GM19035 (cell line): Measurements from ENCODE around the gene SLC66A2.
"Not testable (repeated sequence)": the region's sequence is repeated elsewhere in the genome, so short reads cannot be mapped to it uniquely, and the experiment has no call there.

Source experiments
- ATAC-seq: cut with Tn5 transposase; IDR thresholded peaks from one replicate; pipeline ENCODE4 v1.9.1; 2021; ENCODE audit not compliant: unreplicated experiment

Gene SLC66A2

DNA sequence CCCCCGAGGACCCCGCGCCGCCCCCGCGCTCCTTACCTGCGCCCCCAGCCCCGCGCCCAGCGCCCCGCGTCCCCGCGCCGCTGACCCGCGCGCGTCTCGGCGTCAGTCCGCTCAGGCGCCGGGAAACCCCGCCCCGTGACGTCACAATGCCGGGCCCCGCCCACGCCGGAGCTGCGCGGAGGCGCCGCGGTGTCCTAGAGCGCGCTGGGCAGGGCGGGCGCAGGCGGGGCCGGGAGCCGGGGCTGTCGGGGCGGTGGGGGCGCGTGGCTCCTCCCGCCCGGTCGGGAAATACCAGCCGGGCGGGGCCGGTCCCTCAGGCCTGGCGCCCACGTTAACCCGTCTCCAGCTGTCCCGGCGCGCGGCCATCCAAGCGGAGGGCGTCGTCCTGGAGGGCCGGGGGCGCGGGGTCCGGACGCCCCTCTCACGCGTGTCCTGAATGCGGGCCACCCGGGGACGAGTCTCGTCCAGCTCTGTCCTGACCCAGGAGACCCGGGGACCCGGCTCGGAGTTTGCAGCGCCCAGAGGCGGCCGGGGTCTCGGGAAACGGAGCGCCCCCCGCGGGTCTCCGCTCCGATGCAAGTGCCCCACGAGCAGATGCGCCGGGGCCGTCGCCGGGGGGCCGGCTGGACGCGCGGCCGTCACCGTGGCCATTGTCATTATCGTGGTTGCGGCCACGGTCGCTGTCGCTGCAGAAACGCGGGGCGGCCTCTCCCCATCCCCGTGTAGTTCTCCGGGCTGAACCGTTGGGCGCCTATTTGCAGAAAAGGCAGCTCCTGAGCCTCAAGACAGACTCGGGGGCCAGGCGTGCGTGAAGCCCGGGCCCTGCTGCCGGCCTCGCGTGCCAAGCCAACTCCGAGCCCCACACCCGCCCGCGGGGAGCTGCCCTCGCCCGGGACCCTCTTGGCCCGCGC, at the start of gene SLC66A2:
SLC66A2 (minus strand) TSS at position 109 of the 911 bp plus-strand sequence. CDS start 727 bp downstream, outside the sequence.
- ATAC-seq: peak; percentile 82

DNA sequence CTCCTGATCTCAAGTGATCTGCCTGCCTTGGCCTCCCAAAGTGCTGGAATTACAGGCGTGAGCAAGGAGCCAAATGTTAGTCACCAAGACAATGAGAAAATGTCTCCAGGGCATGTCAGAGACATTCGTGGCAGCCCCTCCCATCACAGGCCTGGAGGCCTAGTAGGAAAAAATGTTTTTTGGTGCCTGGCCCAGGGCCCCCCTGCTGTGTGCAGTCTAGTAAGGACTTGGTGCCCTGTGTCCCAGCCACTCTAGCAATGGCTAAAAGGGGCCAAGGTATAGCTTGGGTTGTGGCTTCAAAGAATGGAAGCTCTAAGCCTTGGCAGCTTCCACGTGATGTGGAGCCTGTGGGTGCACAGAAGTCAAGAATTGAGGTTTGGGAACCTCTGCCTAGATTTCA, 49.4 kb upstream of the SLC66A2 start:
- ATAC-seq: no peak

DNA sequence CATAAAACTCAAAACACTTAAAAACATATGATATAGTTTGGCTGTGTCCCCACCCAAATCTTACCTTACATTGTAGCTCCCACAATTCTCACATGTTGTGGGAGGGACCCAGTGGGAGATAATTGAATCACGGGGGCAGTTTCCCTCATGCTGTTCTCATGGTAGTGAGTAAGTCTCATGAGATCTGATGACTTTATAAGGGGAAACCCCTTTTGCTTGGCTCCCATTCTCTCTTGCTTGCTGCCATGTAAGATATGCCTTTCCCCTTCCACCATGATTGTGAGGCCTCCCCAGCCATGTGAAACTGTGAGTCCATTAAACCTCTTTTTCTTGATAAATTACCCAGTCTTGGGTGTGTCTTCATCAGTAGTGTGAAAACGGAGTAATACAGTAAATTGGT, 48.2 kb upstream of the SLC66A2 start:
- ATAC-seq: not testable (repeated sequence)

DNA sequence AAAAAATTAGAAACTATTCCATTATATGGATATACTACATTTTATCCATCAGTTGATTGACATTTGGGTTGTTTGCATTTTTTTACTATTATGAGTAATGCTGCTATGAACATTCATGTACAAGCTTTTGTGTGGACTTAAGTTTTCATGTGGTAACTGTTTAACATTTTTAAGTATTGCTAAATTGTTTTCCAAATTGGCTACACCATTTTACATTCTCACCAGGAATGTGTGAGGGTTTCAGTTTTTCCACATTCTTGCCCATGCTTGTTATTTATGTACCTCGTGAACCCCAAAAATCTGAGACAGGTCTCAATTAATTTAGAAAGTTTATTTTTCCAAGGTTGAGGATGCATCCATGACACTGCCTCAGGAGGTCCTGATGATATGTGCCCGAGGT, 40.0 kb upstream of the SLC66A2 start:
- ATAC-seq: no peak

DNA sequence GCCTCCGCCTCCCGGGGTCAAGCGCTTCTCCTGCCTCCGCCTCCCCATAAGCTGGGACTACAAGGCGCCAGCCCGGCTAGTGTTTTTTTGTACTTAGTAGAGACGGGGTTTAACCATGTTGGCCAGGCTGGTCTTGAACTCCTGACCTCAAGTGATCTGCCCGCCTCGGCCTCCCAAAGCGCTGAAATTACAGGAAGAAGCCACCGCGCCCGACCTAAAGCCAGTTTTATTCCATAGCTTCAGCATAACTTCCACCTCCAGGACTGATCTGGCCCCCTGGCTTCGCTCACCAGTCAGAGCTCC, 37.7 kb upstream of the SLC66A2 start:
- no peak for ATAC-seq

DNA sequence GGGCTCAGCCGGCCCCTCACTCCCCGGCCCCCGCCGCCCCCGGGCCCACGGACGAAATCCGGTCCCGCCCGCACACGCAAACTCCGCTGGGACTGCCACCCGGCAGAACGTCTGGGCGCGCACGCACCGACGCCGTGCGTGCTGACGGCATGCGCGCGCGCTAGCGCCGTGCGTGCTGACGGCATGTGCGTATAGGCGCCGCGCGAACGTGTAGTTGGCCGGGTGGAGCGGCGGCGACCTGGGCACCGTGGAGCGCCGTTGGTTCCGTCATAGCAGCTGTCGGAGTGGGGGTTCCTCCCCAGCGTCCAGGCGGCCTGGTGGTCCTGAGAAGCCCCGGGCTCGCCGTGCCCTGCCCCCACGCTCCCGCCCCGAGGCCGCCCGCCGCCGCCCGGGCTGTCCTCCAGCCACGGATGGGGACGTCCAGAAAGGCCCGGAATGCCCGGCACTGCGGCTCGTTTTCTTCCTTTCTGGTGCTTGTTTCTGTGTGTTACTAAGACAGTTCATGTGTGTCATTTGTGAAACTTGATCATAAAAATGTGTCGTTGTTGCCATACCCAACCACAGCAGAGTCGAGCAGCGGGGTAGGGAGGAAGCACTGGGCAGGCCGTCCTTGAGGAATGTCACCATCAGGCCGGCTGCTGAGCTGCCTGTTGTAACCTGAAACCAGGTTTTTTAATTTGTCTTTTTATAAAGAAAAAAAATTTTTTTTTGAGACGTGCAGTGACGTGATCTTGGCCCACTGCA, 37.2 kb upstream of the SLC66A2 start, which contains the start of gene TXNL4A:
TXNL4A (minus strand) TSS at position 113 of the 744 bp plus-strand sequence. CDS start 171 bp downstream, outside the sequence.
- ATAC-seq: peak; percentile 96

DNA sequence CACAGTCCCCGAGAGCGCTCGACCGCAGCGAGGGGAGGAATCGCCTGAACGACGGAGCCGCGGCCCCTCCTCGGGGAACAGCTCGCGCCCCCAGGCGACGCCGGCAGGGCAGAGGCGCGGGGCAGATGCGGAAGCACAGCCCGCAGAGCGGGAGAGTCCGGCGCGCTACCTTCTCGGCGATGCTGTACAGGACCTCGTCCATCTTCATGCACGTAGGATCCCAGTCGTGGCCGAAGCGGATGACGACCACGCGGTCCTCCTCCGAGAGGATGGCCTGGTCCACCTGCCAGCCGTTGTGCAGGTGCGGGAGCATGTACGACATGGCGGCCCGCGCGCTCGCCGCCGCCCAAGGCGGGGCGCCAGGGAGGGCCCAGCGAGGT, 36.6 kb upstream of the SLC66A2 start:
- peak; percentile 70 for ATAC-seq

DNA sequence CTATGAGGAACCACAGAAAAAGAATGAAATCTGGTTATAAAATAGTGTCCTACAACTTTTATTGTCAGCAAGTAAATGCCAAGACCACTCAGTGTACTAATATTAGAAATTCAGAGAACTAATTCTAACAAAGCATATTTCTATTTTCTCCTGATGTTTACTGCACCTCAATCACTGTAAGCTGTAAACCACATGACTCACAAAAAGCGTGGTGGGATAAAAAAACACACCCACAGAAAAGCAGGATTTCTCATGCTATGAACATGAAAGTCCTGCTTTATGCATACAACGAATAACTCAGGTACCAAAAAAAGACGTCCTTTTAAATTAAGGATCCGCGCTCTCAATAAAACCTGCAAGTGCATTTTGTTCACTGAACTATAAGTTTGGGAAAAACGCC, 36.1 kb upstream of the SLC66A2 start:
- ATAC-seq: no peak

DNA sequence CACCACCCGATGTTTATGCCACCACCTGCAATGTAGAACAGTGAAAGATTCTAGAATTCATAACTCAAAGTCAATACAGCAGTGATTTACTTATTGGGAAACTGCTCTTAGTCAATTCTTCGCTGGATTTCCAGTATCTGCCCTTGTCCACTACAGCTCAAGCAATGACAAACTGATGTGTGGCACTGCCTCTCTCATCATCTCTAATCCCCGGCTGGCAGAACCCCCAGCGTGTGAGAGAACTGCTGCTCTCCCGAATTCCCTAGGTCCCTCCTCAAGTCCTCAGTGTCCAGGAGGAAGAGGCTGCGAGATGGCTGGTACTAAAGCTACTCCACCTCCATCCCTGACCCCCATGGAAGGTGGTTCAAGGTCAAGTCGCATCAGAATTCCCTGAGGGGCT, 35.3 kb upstream of the SLC66A2 start:
- ATAC-seq: no peak

DNA sequence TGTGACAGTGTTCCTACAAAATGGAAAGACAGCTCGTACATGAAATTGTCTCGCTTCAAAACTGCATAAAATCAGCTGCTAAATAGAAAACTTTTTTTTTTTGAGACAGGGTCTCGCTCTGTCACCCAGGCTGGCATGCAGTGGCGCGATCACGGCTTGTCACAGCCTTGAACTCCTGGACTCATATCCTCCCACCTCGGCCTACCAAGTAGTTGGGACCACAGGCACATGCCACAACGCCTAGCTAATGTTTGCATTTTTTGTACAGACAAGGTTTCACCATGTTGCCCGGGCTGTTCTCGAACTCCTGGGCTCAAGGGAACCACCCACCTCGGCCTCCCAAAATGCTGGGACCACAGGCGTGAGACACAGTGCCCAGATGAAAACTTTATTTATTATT, 33.7 kb upstream of the SLC66A2 start:
- no peak for ATAC-seq

DNA sequence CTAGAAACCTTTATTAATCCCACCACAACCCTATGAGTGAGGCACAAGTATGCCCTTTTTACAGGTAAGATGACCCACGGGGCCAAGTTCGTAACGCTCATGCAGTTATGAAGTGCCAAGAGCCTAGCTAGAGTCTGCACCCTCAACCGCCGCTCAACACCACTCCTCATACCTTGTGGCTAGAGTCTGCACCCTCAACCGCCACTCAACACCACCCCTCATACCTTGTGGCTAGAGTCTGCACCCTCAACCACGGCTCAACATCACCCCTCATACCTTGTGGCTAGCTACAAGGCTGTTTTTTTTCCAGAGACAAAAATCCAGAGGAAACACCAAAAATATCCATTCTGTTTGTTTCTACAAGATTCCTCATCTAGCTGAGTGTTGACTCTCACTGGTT, 32.3 kb upstream of the SLC66A2 start:
- ATAC-seq: no peak

DNA sequence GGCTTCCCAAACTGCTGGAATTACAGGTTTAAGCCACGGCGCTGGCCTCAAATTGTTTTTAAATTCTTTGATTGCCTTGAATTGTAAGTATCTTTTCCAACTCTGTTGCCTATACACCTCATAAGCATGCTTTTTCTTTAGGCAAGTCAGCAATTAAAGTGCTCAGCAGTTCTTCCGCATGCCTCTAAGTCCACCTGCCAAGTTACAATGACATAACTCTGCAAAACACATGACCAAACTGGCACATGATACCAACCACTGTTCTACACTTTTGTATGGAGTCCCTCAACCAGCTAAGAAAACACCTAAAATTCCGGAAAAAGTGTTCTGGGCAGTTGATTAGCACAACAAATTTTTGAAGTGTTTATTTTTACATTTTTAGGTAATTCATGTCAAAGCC, 31.8 kb upstream of the SLC66A2 start:
- ATAC-seq: no peak

DNA sequence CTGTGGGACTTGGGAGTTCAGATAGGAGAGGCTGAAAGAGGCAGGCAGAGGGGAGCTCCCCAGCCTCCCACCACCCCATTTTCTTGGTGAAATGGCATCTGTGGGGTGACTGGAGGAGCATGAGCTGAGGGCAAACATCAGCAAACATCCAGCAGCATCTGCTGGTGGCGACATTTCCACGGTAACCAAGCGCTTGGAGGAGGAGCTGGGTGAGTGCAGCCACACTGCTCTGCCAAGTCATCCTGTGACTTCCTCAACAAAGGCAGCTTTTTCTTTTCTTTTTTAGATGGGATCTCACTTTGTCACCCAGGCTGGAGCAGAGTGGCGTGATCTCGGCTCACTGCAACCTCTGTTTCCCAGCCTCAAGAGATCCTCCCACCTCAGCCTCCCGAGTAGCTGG, 31.3 kb upstream of the SLC66A2 start:
- ATAC-seq: no peak

DNA sequence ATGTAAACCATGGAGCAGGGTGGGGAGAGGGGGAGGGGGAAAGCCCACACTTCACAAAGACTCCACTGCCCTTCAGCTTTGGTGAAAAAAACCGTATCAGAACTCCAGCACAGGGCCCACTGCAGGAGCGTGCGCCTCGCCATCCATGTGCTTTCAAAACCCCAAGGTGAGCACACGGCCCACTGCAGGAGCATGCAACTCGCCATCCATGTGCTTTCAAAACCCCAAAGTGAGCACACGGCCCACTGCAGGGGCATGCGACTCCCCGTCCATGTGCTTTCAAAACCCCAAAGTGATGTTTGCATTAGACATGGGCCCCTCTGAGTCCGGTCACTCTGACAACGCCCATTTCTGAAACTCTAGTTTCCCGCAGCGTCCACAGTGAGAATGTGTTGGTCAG, 29.1 kb upstream of the SLC66A2 start:
- ATAC-seq: no peak

DNA sequence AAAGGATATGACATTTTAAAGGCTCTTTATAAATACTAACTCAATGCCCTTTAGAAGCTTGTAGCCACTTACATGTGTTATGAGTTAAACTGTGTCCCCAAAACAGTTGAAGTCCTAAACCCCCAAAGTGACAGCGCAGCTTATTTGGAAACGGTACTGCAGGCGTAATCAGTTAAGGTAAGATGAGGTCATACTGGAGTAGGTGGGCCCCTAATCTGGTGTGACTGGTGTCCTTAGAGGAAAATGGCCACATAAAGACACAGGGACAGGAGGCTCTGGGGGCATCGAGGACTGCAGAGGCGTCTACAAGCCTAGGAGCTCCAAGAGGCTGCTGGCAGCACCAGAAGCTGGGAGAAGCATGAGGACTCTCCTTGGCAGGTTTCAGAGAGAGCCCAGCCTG, 28.4 kb upstream of the SLC66A2 start:
- ATAC-seq: no peak

DNA sequence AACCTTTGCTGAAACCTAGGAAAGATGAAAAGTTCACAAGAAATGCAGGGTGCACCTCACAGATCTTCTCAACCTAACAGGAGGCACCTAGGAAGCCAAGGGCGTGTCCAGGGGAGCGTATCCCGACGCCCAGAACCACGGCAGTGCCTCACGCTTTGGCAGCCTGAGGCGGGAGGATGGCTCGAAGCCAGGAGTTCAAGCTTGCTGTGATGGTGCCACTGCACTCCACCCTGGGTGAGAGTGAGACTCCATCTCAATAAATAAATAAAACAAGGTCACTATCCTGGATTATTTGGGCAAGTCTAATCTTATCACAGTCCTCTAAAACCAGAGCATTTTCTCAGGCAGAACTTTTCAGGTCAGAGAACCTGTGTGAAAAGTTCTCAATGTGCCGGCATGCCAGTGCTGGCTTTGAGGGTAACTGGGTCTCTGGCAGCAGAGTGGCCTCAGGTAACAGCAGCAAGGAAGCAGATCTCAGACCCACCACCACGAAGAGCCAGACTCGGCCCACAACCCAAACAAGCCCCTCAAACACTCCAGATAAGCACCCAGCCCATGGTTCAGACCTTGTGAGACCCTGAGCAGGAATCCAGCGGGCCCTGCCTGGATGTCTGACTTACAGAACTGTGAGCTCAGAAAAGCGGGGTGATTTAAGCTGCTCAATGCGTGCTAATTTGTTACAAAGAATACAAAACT, 24.7 kb upstream of the SLC66A2 start:
- no peak for ATAC-seq

DNA sequence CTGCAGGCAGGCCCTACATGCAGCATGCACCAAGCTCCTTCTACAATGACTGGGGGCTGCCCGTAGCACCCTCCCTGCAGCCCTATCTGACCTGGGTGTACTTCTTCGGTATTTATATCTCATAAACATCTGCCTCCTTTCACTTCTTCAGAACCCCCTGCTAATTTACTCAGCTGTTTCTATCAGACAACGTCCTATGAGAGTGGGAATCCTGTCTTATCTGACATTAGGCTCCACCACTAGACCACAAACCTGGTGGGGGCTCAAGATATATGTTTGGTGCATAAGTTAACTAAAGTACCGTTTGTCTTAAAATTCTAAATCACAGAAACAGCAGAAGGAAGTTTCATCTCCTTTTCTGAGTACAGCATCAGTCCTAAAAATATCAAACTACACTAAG, 23.6 kb upstream of the SLC66A2 start:
- no peak for ATAC-seq

DNA sequence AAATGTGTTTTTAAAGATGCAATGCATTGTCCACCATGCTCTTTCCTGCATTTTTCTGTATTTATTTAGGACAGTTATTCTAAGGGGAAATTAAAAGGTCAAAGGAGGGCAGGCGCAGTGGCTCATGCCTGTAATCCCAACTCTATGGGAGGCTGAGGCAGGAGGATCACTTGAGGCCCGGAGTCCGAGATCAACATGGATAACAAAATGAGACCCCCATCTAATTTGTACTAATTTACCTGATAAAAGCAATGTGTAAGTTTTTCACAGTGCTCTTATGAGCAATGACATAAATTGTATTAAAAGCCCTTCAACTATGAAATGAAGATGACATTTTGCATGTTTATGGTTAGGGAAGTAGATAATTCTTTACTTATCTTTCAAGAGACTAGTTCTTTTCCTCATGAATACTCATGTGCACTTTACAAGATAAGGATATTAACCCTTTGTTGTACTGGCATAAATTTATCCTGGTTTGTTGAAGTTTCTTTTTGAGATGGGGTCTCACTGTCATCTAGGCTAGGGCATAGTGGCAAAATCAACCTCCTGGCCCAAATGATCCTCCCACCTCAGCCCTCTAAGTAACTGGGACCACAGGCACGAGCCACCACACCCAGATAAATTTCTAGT, 22.7 kb upstream of the SLC66A2 start:
- no peak for ATAC-seq

DNA sequence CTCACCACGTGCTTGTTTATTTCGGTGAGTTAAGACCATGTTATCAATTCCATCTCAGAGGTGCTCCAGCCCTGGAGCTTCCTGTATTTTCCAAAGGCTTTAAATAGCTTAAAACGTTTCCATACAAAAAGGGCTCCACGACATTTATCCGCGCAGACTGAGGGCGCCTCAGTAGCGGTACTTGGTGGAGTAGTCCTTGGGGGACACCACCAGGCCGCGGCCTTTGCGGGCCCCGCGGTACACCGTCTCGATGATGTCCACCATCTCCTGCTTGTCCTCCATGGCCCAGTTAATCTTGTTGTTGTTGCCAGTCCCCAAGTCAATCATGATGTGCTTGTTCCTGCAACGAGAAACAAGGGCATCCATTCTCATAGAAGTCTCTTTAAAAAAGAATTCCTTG, 22.1 kb upstream of the SLC66A2 start:
- ATAC-seq: no peak

DNA sequence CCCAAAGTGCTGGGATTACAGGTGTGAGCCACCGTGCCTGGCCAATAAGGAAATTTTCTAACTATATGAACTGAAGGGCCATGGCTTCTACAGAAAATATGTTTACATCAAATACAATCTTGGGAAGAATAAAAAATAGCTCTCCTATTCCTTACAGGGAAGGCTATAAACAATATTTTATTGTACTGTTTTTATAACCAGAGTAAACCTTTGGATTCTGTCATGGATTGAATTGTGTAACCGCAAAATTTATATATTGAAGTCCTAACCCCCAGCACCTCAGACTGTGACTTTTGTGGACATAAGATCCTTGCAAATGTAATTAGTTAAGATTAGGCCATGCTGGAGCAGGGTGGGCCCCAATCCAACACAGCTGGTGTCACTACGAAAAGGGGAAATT, 21.3 kb upstream of the SLC66A2 start:
- ATAC-seq: no peak

DNA sequence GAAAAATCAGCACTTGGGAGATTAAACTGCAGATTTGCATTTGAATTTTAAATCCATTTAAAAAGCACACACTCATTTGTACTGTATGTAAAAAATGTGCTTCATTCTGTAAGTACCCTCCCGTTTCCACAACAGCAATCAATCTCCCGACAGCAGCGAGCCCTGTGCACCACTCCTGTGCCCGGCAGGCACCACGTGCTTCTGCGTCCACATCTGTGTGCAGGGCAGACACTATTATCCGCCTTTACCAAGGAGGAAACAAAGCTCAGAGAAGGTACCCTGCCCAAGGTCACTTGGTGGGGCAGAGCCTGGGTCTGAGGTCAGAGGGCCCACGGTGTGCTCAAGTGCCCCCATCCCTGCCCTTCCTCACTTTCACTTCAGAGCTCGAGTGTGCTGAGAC, 20.5 kb upstream of the SLC66A2 start:
- no peak for ATAC-seq
